Muscle of leg (tissue), 11 donors: ENCODE results near the gene ACTR1A. TPM values are rescaled to one million over a fixed set of nuclear protein-coding genes. Genes with fewer than 3 reads are reported as not detected.
"Not testable (repeated sequence)": the region's sequence is repeated elsewhere in the genome, so short reads cannot be mapped to it uniquely, and the experiment has no call there.

ENCODE experiments used
- DNase-seq: peaks from one replicate; pipeline ENCODE4 v3.0.0; 2013
- H3K27ac ChIP-seq: one replicate; pipeline ENCODE4 v1.5.1; 2013; ENCODE audit warnings: mild to moderate bottlenecking, low read length, control low read depth
- H3K27me3 ChIP-seq: one replicate; pipeline ENCODE4 v1.6.1; 2013; ENCODE audit warnings: low read length; ENCODE audit not compliant: control insufficient read depth, insufficient read depth
- H3K36me3 ChIP-seq: one replicate; pipeline ENCODE4 v1.6.1; 2013; ENCODE audit warnings: low read length; ENCODE audit not compliant: control insufficient read depth, insufficient read depth
- H3K4me1 ChIP-seq: one replicate; pipeline ENCODE4 v1.6.1; 2013; ENCODE audit warnings: low read length; ENCODE audit not compliant: control insufficient read depth, insufficient read depth
- H3K4me3 ChIP-seq: one replicate; pipeline ENCODE4 v1.5.1; 2013; ENCODE audit warnings: low read length, control low read depth
- H3K9me3 ChIP-seq: replicated peaks from 2 replicates; pipeline ENCODE4 v1.6.1; 2013; ENCODE audit warnings: low read depth, low read length; ENCODE audit not compliant: control insufficient read depth
- WGBS: methylation state at CpG from one replicate; pipeline ENCODE4 v1.1.5; 2013; ENCODE audit warnings: missing lambda C conversion rate; ENCODE audit not compliant: insufficient coverage; 5-methylcytosine and 5-hydroxymethylcytosine counted together
- polyA plus RNA-seq, 8 donors: library from polyadenylated mRNA; unstranded; fragments of 120-200 nt; gene quantifications; one replicate each; pipeline versions ENCODE4 v1.2.1 to v1.2.3, GENCODE V29; 2013; ENCODE audit warnings: inconsistent platforms in 1 of 8, low replicate concordance in 1 of 8; ENCODE audit not compliant: insufficient read length in 8 of 8, insufficient read depth in 1 of 8
- total RNA-seq: library from RNA; stranded (reverse); fragments of 120-200 nt; gene quantifications from one replicate; pipeline ENCODE4 v1.2.4, GENCODE V29; 2013

ACTR1A gene
- total and polyA plus RNA-seq, 9 donors = 64.4 to 85.5 (median 80.0) TPM

DNA sequence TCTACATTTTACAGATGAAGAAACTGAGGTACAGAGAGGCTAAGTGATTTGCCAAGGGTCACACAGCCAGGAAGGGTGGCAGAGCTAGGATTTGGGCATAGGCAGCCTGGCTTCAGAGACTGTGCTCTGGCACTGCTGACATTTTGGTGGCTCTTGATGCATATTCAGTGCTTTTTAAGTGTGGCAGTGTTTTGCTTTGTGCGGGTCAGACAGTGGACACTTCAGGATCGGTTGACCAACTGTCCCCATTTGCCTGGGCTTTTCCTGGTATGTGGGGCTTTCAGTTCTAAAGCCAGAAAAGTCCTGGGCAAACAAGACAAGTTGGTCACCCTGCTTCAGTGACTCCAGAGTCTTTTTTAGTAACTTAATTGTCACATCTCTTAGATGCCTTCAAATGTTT lies 36.3 kb upstream of the ACTR1A start:
- H3K9me3 ChIP-seq = no peaks in the 10 kb centered on the region
- no peaks in the 10 kb centered on the region for H3K4me1 ChIP-seq
- no peak overlapping the region for H3K4me3 ChIP-seq
- no peak for DNase-seq
- peaks cover 3% of the 10 kb centered on the region for H3K36me3 ChIP-seq
- no peaks in the 10 kb centered on the region for H3K27me3 ChIP-seq
- no peak overlapping the region for H3K27ac ChIP-seq
- WGBS = 100% methylated on average over 2 of the region's 2 CpGs

DNA sequence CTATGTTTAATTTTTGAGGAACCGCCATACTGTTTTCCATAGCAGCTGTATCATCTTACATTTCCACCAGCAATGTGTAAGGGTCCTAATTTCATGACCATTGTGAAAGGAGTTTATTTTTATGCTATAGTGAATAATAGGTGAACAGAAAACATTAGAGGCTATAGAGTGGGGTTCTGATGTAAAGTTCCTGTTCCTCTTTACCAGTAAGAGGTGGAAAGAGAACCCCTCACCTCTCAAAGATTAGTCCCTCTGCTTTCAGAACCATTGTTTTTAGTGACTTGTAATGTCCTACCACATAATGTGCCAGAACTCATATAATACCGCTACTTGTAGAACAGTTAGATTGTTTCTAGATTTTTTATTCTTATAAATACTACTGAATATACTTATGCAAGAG lies 35.4 kb upstream of the ACTR1A start:
- H3K36me3 ChIP-seq = peaks cover 3% of the 10 kb centered on the region
- H3K4me3 ChIP-seq = no peak overlapping the region
- no peak for DNase-seq
- H3K27me3 ChIP-seq = no peaks in the 10 kb centered on the region
- no peak overlapping the region for H3K27ac ChIP-seq
- no peaks in the 10 kb centered on the region for H3K4me1 ChIP-seq
- WGBS = no CpG with 5 or more reads among the region's 2 CpGs
- H3K9me3 ChIP-seq = no peaks in the 10 kb centered on the region

DNA sequence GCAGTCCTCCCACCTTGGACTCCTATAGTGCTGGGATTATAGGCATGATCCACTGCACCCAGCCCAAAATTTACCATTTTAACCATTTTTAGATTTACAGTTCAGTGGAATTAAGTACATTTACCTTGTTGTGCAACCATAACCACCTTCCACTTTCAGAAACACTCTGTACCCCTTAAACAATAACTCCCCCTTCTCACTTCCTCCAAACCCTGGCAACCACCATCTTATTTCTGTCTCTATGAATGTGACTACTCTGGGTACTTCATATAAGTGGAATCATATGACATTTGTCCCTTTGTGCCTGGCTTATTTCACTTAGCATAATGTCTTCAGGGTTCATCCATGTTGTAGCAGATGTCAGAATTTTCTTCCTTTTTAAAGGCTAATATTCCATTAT lies 34.9 kb upstream of the ACTR1A start:
- no peaks in the 10 kb centered on the region for H3K9me3 ChIP-seq
- no peak overlapping the region for H3K27ac ChIP-seq
- H3K4me3 ChIP-seq = no peak overlapping the region
- H3K36me3 ChIP-seq = peaks cover 9% of the 10 kb centered on the region
- no peak for DNase-seq
- H3K4me1 ChIP-seq = no peaks in the 10 kb centered on the region
- no peaks in the 10 kb centered on the region for H3K27me3 ChIP-seq

DNA sequence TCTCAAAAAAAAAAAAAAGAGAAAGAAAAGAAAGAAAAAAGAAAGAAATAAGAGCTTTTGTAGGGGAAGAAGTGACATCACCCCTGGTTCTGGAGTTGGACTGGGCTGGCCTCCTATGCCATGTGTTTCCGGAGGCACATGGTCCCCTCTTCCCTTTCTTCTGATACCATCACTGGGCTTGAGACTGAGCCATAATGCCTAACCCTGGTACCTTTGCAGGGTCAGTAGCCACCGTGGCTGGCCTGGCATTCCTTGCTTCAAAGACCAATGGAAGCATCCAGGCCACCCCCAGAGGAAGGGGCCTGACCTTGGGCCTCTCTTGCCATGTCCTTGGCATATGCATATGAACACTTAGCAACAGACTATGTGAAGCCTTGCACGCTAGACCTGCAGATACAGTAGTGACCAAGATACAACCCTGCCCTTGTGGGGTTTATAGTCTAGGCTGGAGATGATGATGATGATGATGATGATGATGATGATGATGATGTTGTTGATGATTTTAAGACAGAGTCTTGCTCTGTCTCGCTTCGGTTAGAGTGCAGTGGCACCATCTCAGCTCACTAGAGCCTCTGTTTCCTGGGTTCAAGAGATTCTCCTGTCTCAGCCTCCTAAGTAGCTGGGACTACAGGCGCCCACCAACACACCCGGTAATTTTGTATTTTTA lies 33.1 kb upstream of the ACTR1A start:
- 98% methylated on average over 7 of the region's 7 CpGs for WGBS
- no peaks in the 10 kb centered on the region for H3K9me3 ChIP-seq
- peaks cover 10% of the 10 kb centered on the region for H3K36me3 ChIP-seq
- no peak overlapping the region for H3K27ac ChIP-seq
- no peak for DNase-seq
- no peak overlapping the region for H3K4me3 ChIP-seq
- H3K4me1 ChIP-seq = no peaks in the 10 kb centered on the region
- H3K27me3 ChIP-seq = no peaks in the 10 kb centered on the region

DNA sequence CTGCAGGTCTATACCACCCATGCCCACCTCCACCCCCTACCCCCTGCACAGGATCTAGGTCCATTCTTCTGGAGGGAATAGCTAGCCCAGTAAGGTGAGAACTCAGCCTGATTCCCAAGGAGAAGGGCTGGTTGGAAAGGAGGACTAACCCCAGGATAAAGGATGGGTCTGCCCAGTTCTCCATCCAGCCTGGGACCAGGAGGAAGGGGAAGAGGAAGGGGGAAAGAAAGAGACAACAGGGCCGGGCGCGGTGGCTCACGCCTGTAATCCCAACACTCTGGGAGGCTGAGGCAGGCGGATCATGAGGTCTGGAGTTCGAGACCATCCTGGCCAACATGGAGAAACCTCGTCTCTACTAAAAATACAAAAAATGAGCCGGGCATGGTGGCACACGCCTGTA lies 32.5 kb upstream of the ACTR1A start:
- H3K27me3 ChIP-seq, H3K4me1 ChIP-seq, DNase-seq, H3K4me3 ChIP-seq, H3K27ac ChIP-seq, H3K9me3 ChIP-seq: not testable (repeated sequence)
- H3K36me3 ChIP-seq = peaks cover 12% of the 10 kb centered on the region
- 95% methylated on average over 9 of the region's 9 CpGs for WGBS

GRCh38 chr10:102534333-102534732 lies 31.8 kb upstream of the ACTR1A start:
- no peaks in the 10 kb centered on the region for H3K4me1 ChIP-seq
- H3K27ac ChIP-seq = no peak overlapping the region
- no peak for DNase-seq
- no peaks in the 10 kb centered on the region for H3K27me3 ChIP-seq
- H3K9me3 ChIP-seq = no peaks in the 10 kb centered on the region
- no peak overlapping the region for H3K4me3 ChIP-seq
- H3K36me3 ChIP-seq = peaks cover 12% of the 10 kb centered on the region
- 84% methylated on average over 13 of the region's 13 CpGs for WGBS

GRCh38 chr10:102527546-102527945 lies 25.0 kb upstream of the ACTR1A start:
- H3K4me3 ChIP-seq = no peak overlapping the region
- no peak for DNase-seq
- peaks cover 10% of the 10 kb centered on the region for H3K36me3 ChIP-seq
- H3K9me3 ChIP-seq = no peaks in the 10 kb centered on the region
- H3K27ac ChIP-seq = no peak overlapping the region
- H3K4me1 ChIP-seq = peaks cover 4% of the 10 kb centered on the region
- 100% methylated on average over 1 of the region's 2 CpGs for WGBS
- H3K27me3 ChIP-seq = no peaks in the 10 kb centered on the region

- H3K36me3 ChIP-seq = peaks cover 9% of the 10 kb centered on the region
- H3K4me3 ChIP-seq = no peak overlapping the region
- no peaks in the 10 kb centered on the region for H3K27me3 ChIP-seq
- no peaks in the 10 kb centered on the region for H3K9me3 ChIP-seq
- DNase-seq = peak; percentile 35
- no CpG with 5 or more reads among the region's 4 CpGs for WGBS
- H3K27ac ChIP-seq = no peak overlapping the region
- H3K4me1 ChIP-seq = peaks cover 4% of the 10 kb centered on the region
Observed at GRCh38 chr10:102524746-102525145, 22.2 kb upstream of the ACTR1A start.

DNA sequence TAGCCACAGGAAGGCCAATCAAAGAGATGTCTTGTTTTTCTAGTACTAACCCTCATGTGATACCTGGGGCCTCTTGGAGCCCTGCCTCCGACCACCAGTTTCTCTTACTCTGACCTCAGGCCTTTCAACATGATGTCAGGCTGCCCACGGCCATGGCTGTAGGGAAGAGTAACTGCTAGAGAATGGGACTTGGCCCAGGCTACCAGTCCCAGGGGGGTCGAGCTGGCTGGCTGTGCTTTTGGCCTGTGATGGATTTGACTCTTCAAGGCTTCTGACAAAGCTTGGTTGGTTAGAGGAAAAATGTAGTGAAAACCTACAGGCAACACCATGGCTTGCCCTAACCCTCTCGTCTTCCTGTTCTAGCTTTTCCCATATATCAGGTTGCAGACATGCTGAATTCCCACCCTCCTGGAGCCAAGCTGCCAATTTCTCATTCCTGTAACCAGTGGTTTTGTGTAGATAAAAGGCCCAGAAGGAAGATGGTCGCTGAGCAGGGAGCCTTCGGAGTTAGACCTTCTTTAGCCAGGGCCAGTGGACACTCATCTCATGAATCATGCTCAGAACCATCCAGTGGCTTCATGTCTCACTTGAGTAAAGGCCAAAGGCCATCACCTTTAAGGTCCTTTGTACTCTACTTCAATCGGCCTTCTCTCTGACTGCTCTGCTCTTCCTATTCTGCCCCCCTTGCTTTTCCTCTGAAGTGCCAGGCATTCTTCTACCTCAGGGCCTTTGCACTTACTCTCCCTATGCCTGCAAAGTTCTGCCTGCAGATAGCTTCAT lies 20.9 kb upstream of the ACTR1A start:
- Histone ChIP-seq H3K4me1 (peaks cover 4% of the 10 kb centered on the region), H3K27ac (no peak overlapping the region), H3K36me3 (peaks cover 9% of the 10 kb centered on the region), H3K9me3 (no peaks in the 10 kb centered on the region), H3K4me3 (no peak overlapping the region), H3K27me3 (no peaks in the 10 kb centered on the region)
- DNase-seq = no peak
- 69% methylated on average over 3 of the region's 7 CpGs for WGBS

- Histone ChIP-seq H3K4me3 (no peak overlapping the region), H3K27me3 (no peaks in the 10 kb centered on the region), H3K27ac (no peak overlapping the region), H3K9me3 (no peaks in the 10 kb centered on the region), H3K36me3 (peaks cover 11% of the 10 kb centered on the region), H3K4me1 (peaks cover 4% of the 10 kb centered on the region)
- WGBS = 86% methylated on average over 1 of the region's 1 CpG
- DNase-seq = no peak
Observed at GRCh38 chr10:102522874-102523249, 20.4 kb upstream of the ACTR1A start.
